Measurements from ENCODE around the gene IGSF21. TPM values are rescaled to one million over a fixed set of nuclear protein-coding genes. Genes with fewer than 3 reads are reported as not detected.

IGSF21 gene
- total and polyA plus RNA-seq, 2 donors (not counting 3 experiments of a cell fraction or from before 2014, with no cell fraction given) = not detected

GRCh38 chr1:18414321-18414720 lies 306.7 kb downstream of the IGSF21 start:
- Histone ChIP-seq H3K9me1 (replicated peaks; ENCODE audit: control insufficient read depth, extremely low read depth, insufficient read depth, low read length) (no peaks in the 10 kb centered on the region), H3K36me3 (ENCODE audit: control insufficient read depth in 2 of 2, extremely low read depth in 1 of 2, insufficient read depth in 2 of 2, low read length in 2 of 2) (no peaks in the 10 kb centered on the region), H3K27me3 (ENCODE audit: control insufficient read depth in 2 of 2, insufficient read depth in 2 of 2, low read length in 2 of 2) (no peaks in the 10 kb centered on the region), H3K4me3 (replicated peaks in 1 of 3; ENCODE audit: insufficient read depth in 1 of 3, low read depth in 1 of 3, low read length in 3 of 3) (no peak overlapping the region), H3K27ac (ENCODE audit: insufficient read depth, low read depth, low read length) (no peak overlapping the region), H3K4me1 (ENCODE audit: control insufficient read depth, extremely low read depth, insufficient read depth, low read length) (no peaks in the 10 kb centered on the region), H3K9me3 (replicated peaks; ENCODE audit: control insufficient read depth, insufficient read depth, low read length) (peaks cover 5% of the 10 kb centered on the region), H3K4me2 (ENCODE audit: insufficient read depth, low read length) (no peak overlapping the region), H3K79me2 (ENCODE audit: control insufficient read depth, insufficient read depth, low read length) (no peaks in the 10 kb centered on the region), H3K9ac (replicated peaks; ENCODE audit: extremely low read depth, insufficient read depth, low read length) (no peak overlapping the region), H2AFZ (ENCODE audit: low read depth, low read length) (no peak overlapping the region), H4K20me1 (replicated peaks; ENCODE audit: control insufficient read depth, extremely low read depth, insufficient read depth, low read length) (no peaks in the 10 kb centered on the region)
- DNase-seq (ENCODE audit: low read depth, low spot score) (no peak), FAIRE-seq (no peak)
- intact Hi-C loops (cut with micrococcal nuclease) (no loop called here), dilution Hi-C loops (cut with MboI; ENCODE audit: extremely low pct_ligation_motif_present, low sequenced_read_pairs) (no loop called here)
- BruUV-seq (replicated peaks) = no TSS peak
- TF ChIP-seq JUN (IDR thresholded peaks at IDR 0.05; ENCODE audit: borderline replicate concordance, insufficient read depth, insufficient read length, low read depth) (no peak), FOS (IDR thresholded peaks at IDR 0.05; ENCODE audit: borderline replicate concordance, insufficient read depth, low read length) (no peak), MAX (IDR thresholded peaks at IDR 0.05; ENCODE audit: insufficient read depth, insufficient read length) (no peak), EZH2 (IDR thresholded peaks at IDR 0.05; ENCODE audit: borderline replicate concordance, low read depth, low read length, severe bottlenecking) (no peak), POLR2AphosphoS5 (IDR thresholded peaks at IDR 0.05; ENCODE audit: insufficient read depth, low read depth, low read length) (no peak), POLR2A (IDR thresholded peaks at IDR 0.05; ENCODE audit: low read depth, low read length) (no peak), CTCF (IDR thresholded peaks at IDR 0.05; ENCODE audit: extremely low read depth in 1 of 2, insufficient read depth in 1 of 2, low read depth in 1 of 2, low read length in 2 of 2) (no peak), MYC (IDR thresholded peaks at IDR 0.05; ENCODE audit: low read depth, low read length) (no peak)
- ChIA-PET CTCF (no interaction called here), POLR2A (no interaction called here)
